Brain pericyte (primary cell): Measurements from ENCODE around the gene CRYM.
"Not testable (repeated sequence)": the region's sequence is repeated elsewhere in the genome, so short reads cannot be mapped to it uniquely, and the experiment has no call there.

Experiments used
- DNase-seq: peaks from one replicate; pipeline ENCODE4 v3.0.0-alpha.2; 2012; ENCODE audit warnings: low read depth, low spot score

CRYM gene

GRCh38 chr16:21277927-21278706 is at the start of gene CRYM:
TSS of gene CRYM (minus strand) at chr16:21278290. CDS start at chr16:21278251, 39 bp downstream.
- DNase-seq: no peak

- DNase-seq: no peak
These were observed 49.0 kb upstream of the CRYM start for GRCh38 chr16:21327046-21327445.

- DNase-seq: no peak
These were observed 48.4 kb upstream of the CRYM start for GRCh38 chr16:21326459-21326858.

- DNase-seq: no peak
These were observed 46.2 kb upstream of the CRYM start for GRCh38 chr16:21324267-21324666.

- not testable (repeated sequence) for DNase-seq
These were observed 44.2 kb upstream of the CRYM start for GRCh38 chr16:21322251-21322650.

- DNase-seq: no peak
These were observed 43.6 kb upstream of the CRYM start for GRCh38 chr16:21321736-21322135.

- no peak for DNase-seq
These were observed 36.2 kb upstream of the CRYM start for GRCh38 chr16:21314339-21314738.

GRCh38 chr16:21312863-21313372 is 34.8 kb upstream of the CRYM start:
- not testable (repeated sequence) for DNase-seq

GRCh38 chr16:21312046-21312445 is 34.0 kb upstream of the CRYM start:
- DNase-seq: not testable (repeated sequence)

GRCh38 chr16:21306712-21307111 is 28.6 kb upstream of the CRYM start:
- not testable (repeated sequence) for DNase-seq

- no peak for DNase-seq
These were observed 24.9 kb upstream of the CRYM start for GRCh38 chr16:21302898-21303528.

GRCh38 chr16:21302454-21302853 is 24.4 kb upstream of the CRYM start:
- DNase-seq: no peak

GRCh38 chr16:21301895-21302291 is 23.8 kb upstream of the CRYM start:
- DNase-seq: no peak

- no peak for DNase-seq
These were observed 23.2 kb upstream of the CRYM start for GRCh38 chr16:21301168-21301894.

GRCh38 chr16:21300309-21301167 is 22.4 kb upstream of the CRYM start:
- peak; percentile 97 for DNase-seq

- DNase-seq: not testable (repeated sequence)
These were observed 11.7 kb upstream of the CRYM start for GRCh38 chr16:21289789-21290188.

- DNase-seq: no peak
These were observed 7.2 kb upstream of the CRYM start for GRCh38 chr16:21285314-21285713.

GRCh38 chr16:21284414-21284813 is 6.3 kb upstream of the CRYM start:
- no peak for DNase-seq

GRCh38 chr16:21283521-21284289 is 5.6 kb upstream of the CRYM start:
- no peak for DNase-seq

GRCh38 chr16:21281698-21282389 is 3.8 kb upstream of the CRYM start:
- DNase-seq: no peak
